A549 (cell line): Measurements from ENCODE around the gene FAM89A. TPM values are rescaled to one million over a fixed set of nuclear protein-coding genes. Genes with fewer than 3 reads are reported as not detected.

ENCODE experiments used
- ATAC-seq, 2 experiments: fragments of 200-7000 bp in 1 of 2; fragments of >200 bp in 1 of 2; cut with Nextera tagmentation in 1 of 2; cut with Tn5 transposase in 1 of 2; 3 replicates each; pipeline versions ENCODE4 v1.8.0 to v1.9.1; 2018 to 2020; ENCODE audit warnings: mild to moderate bottlenecking in 1 of 2, moderate library complexity in 1 of 2
- CTCF ChIA-PET: fragments of 300-600 bp; sonication (Branson Sonifier 250); formaldehyde crosslinking; extraction: SDS; loops from one replicate; lab custom pipeline; 2021; ENCODE audit warnings: antibody characterized with exemption, inconsistent platforms; lab: Yijun Ruan, JAX
- POLR2A ChIA-PET: fragments of 350-600 bp; formaldehyde crosslinking; extraction: SDS; loops from one replicate; lab custom pipeline; 2021; ENCODE audit warnings: antibody characterized with exemption, inconsistent platforms; lab: Yijun Ruan, JAX
- DNase-seq, 2 experiments: peaks; one replicate each; pipeline versions ENCODE4 v3.0.0 to v3.0.0-alpha.2; 2011 to 2016; ENCODE audit warnings: low read depth in 1 of 2, low spot score in 1 of 2
- FAIRE-seq: peaks from 2 replicates; lab custom pipeline; 2011; peaks lifted over from hg19 to GRCh38; lab: Jason Lieb, UNC
- H3K27ac ChIP-seq, 2 experiments: fragments of >200 bp; sonication (Bioruptor Twin); formaldehyde crosslinking; 3 replicates each; pipeline ENCODE4 v1.5.1; 2016 to 2017
- H3K4me1 ChIP-seq: fragments of >200 bp; sonication (Bioruptor Twin); formaldehyde crosslinking; 3 replicates; pipeline ENCODE4 v1.6.1; 2016
- H3K4me2 ChIP-seq: fragments of >200 bp; sonication (Bioruptor Twin); formaldehyde crosslinking; 3 replicates; pipeline ENCODE4 v1.6.1; 2016
- H3K4me3 ChIP-seq: fragments of >200 bp; sonication (Bioruptor Twin); formaldehyde crosslinking; 3 replicates; pipeline ENCODE4 v1.5.1; 2016
- H3K9me3 ChIP-seq: fragments of >200 bp; sonication (Bioruptor Twin); formaldehyde crosslinking; 3 replicates; pipeline ENCODE4 v1.6.1; 2016
- BHLHE40 ChIP-seq: IDR thresholded peaks from 2 replicates; pipeline ENCODE4 v1.6.1; 2012; ENCODE audit warnings: low read depth, low read length, inconsistent platforms
- CBX2 ChIP-seq: fragments of 200-600 bp; sonication (generic); IDR thresholded peaks from 2 replicates; pipeline ENCODE4 v1.6.1; 2016; ENCODE audit warnings: low read depth, mild to moderate bottlenecking, borderline replicate concordance
- CBX8 ChIP-seq: fragments of 200-600 bp; sonication (generic); IDR thresholded peaks from 2 replicates; pipeline ENCODE4 v1.6.1; 2016
- CHD2 ChIP-seq: fragments of 150-350 bp; IDR thresholded peaks from 2 replicates; pipeline ENCODE4 v1.6.1; 2014; ENCODE audit warnings: low read length; ENCODE audit not compliant: partially characterized antibody
- CHD4 ChIP-seq: fragments of 200-600 bp; sonication (generic); IDR thresholded peaks from 2 replicates; pipeline ENCODE4 v1.6.1; 2016; ENCODE audit warnings: antibody characterized with exemption, mild to moderate bottlenecking, borderline replicate concordance
- EHMT2 ChIP-seq: fragments of 200-600 bp; sonication (generic); IDR thresholded peaks from 2 replicates; pipeline ENCODE4 v1.6.1; 2016; ENCODE audit warnings: antibody characterized with exemption, low read depth, mild to moderate bottlenecking, moderate library complexity
- ESRRA ChIP-seq: fragments of 150-350 bp; IDR thresholded peaks from 2 replicates; pipeline ENCODE4 v1.6.1; 2014; ENCODE audit warnings: mild to moderate bottlenecking, low read length, borderline replicate concordance
- FOSB ChIP-seq: fragments of 250-450 bp; sonication (Bioruptor Pico); IDR thresholded peaks from 2 replicates; pipeline ENCODE4 v1.5.0; 2020; ENCODE audit warnings: mild to moderate bottlenecking, moderate library complexity
- FOSL2 ChIP-seq, 2 experiments: fragments of 450-650 bp in 1 of 2; fragments of >200 bp in 1 of 2; sonication (Bioruptor Twin) in 1 of 2; formaldehyde crosslinking; IDR thresholded peaks; 2 replicates each; pipeline versions ENCODE4 v1.5.0 to v1.6.1; 2016 to 2020; ENCODE audit warnings: mild to moderate bottlenecking in 1 of 2, moderate library complexity in 1 of 2
- FOXS1 ChIP-seq: fragments of 250-450 bp; sonication (Bioruptor Pico); IDR thresholded peaks from 2 replicates; pipeline ENCODE4 v1.5.0; 2020; ENCODE audit warnings: mild to moderate bottlenecking, moderate library complexity
- HDAC2 ChIP-seq: fragments of 200-600 bp; sonication (generic); IDR thresholded peaks from 2 replicates; pipeline ENCODE4 v1.6.1; 2016
- HEYL ChIP-seq: fragments of 250-450 bp; sonication (Bioruptor Pico); IDR thresholded peaks from 2 replicates; pipeline ENCODE4 v1.8.0; 2021; ENCODE audit warnings: mild to moderate bottlenecking, moderate library complexity
- HMGXB4 ChIP-seq: fragments of 250-450 bp; sonication (Bioruptor Pico); IDR thresholded peaks from 2 replicates; pipeline ENCODE4 v1.5.0; 2021; ENCODE audit warnings: mild to moderate bottlenecking, moderate library complexity, borderline replicate concordance
- HOXB5 ChIP-seq: fragments of 250-450 bp; sonication (Bioruptor Pico); IDR thresholded peaks from 2 replicates; pipeline ENCODE4 v1.5.0; 2020; ENCODE audit warnings: mild to moderate bottlenecking, moderate library complexity
- JUN ChIP-seq, 2 experiments: fragments of >200 bp; sonication (Bioruptor Twin); formaldehyde crosslinking; IDR thresholded peaks; 2 replicates in 1 of 2; 3 replicates in 1 of 2; pipeline ENCODE4 v1.6.1; 2016 to 2017
- MAFK ChIP-seq: fragments of 450-650 bp; IDR thresholded peaks from 2 replicates; pipeline ENCODE4 v1.6.1; 2014; ENCODE audit not compliant: partially characterized antibody
- MAX ChIP-seq: IDR thresholded peaks from 2 replicates; pipeline ENCODE4 v1.6.1; 2012
- MYC ChIP-seq: IDR thresholded peaks from 2 replicates; pipeline ENCODE4 v1.6.1; 2012; ENCODE audit warnings: mild to moderate bottlenecking, inconsistent platforms, low read length, improper control_type of control experiment, borderline replicate concordance
- PHF8 ChIP-seq: fragments of 200-600 bp; sonication (generic); IDR thresholded peaks from 2 replicates; pipeline ENCODE4 v1.6.1; 2016; ENCODE audit warnings: low read depth, mild to moderate bottlenecking, antibody characterized with exemption, moderate library complexity, borderline replicate concordance
- POLR2A ChIP-seq: IDR thresholded peaks from 2 replicates; pipeline ENCODE4 v1.6.1; 2012; ENCODE audit warnings: mild to moderate bottlenecking, low read length
- RCOR1 ChIP-seq: fragments of 150-350 bp; IDR thresholded peaks from 2 replicates; pipeline ENCODE4 v1.6.1; 2014; ENCODE audit warnings: antibody characterized with exemption, low read length, low read depth
- SREBF2 ChIP-seq: fragments of 450-650 bp; IDR thresholded peaks from 2 replicates; pipeline ENCODE4 v1.6.1; 2014; ENCODE audit warnings: mild to moderate bottlenecking, moderate library complexity
- TP53 ChIP-seq: fragments of 250-450 bp; sonication (Bioruptor Pico); IDR thresholded peaks from 2 replicates; pipeline ENCODE4 v1.5.0; 2021; ENCODE audit warnings: mild to moderate bottlenecking, moderate library complexity
- ZC3H11A ChIP-seq: fragments of 450-650 bp; IDR thresholded peaks from 2 replicates; pipeline ENCODE4 v1.6.1; 2014; ENCODE audit warnings: antibody characterized with exemption, mild to moderate bottlenecking
- ZFP36 ChIP-seq: fragments of 450-650 bp; IDR thresholded peaks from 2 replicates; pipeline ENCODE4 v1.6.1; 2014; ENCODE audit warnings: borderline replicate concordance; ENCODE audit not compliant: partially characterized antibody
- ZNF302 ChIP-seq: fragments of 250-450 bp; sonication (Bioruptor Pico); IDR thresholded peaks from 2 replicates; pipeline ENCODE4 v1.9.0; 2021; ENCODE audit warnings: inconsistent platforms, mild to moderate bottlenecking, moderate library complexity
- ZSCAN20 ChIP-seq: fragments of 250-450 bp; sonication (Bioruptor Pico); IDR thresholded peaks from 2 replicates; pipeline ENCODE4 v1.8.0; 2022; ENCODE audit warnings: mild to moderate bottlenecking, moderate library complexity
- WGBS: methylation state at CpG from one replicate; pipeline ENCODE4 v1.1.6; 2017; ENCODE audit errors: missing lambda C conversion rate; 5-methylcytosine and 5-hydroxymethylcytosine counted together
- polyA plus RNA-seq, 4 experiments: library from polyadenylated mRNA; depleted of rRNA in 3 of 4; stranded (reverse); fragments of >200 nt; fragmentation: RNase III in 1 of 4; extraction: RNeasy Plus Mini Kit Qiagen cat#74134 plus additional on column Dnase treatment in 1 of 4; gene quantifications; 2 replicates in 3 of 4; 3 replicates in 1 of 4; pipeline ENCODE4 v1.2.3, GENCODE V29; 2011 to 2017
- TF ChIP-seq, protein P1 (sequence below): fragments of >200 bp; sonication (Bioruptor Twin); formaldehyde crosslinking; IDR thresholded peaks from 2 replicates; pipeline ENCODE4 v1.6.1; 2016
- TF ChIP-seq, protein P2 (sequence below): fragments of 250-450 bp; sonication (Bioruptor Pico); IDR thresholded peaks from 2 replicates; pipeline ENCODE4 v1.5.0; 2020; ENCODE audit warnings: low read depth, mild to moderate bottlenecking, moderate library complexity
- TF ChIP-seq, protein P3 (sequence below): fragments of >200 bp; sonication (Bioruptor Twin); formaldehyde crosslinking; IDR thresholded peaks from 3 replicates; pipeline ENCODE4 v1.6.1; 2016

FAM89A gene
- polyA plus RNA-seq, 2 of the 4 experiments (the other 2 are of a cell fraction), result 13.3 to 25.3 TPM

DNA sequence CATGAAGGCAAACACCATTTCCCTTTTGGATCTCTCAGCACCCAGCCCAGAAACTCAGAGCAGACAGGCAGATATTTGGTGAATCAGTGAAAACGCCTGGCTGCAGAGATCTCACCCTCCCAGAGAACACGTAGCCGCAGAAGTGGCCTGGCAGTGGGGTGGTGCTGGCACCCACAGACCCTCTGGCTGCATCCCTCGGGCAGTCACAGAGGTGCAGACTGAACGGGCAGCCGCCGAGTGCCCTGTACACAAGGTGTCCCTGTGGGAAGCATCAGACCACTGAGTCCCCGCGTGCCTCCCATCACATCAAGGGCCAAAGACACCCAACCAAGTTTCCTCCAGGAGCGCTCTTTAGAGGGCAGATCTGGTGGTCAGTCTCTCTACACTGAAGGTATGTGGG is 12.1 kb downstream of the FAM89A start:
- ATAC-seq (no peak), DNase-seq (no peak), FAIRE-seq (no peak)
- Histone ChIP-seq H3K27ac (no peak overlapping the region), H3K4me1 (no peaks in the 10 kb centered on the region), H3K4me3 (no peak overlapping the region), H3K4me2 (no peak overlapping the region), H3K9me3 (no peaks in the 10 kb centered on the region)
- 94% methylated on average over 9 of the region's 10 CpGs for WGBS
- POLR2A ChIA-PET, result no interaction called here
- TF ChIP-seq ZC3H11A (no peak), PHF8 (no peak), FOXS1 (CRISPR knock-in tag) (no peak), MYC (no peak), HMGXB4 (CRISPR knock-in tag) (no peak), EHMT2 (no peak), ESRRA (no peak), FOSL2 (IDR thresholded peaks at IDR 0.05) (no peak), FOSL2 (CRISPR knock-in tag; IDR thresholded peaks at IDR 0.05) (no peak), JUN (IDR thresholded peaks at IDR 0.05) (no peak), CBX2 (no peak), CHD4 (no peak)
- TF ChIP-seq, protein P1, sequence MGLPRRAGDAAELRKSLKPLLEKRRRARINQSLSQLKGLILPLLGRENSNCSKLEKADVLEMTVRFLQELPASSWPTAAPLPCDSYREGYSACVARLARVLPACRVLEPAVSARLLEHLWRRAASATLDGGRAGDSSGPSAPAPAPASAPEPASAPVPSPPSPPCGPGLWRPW, result no peak
- CTCF ChIA-PET, result interaction anchor here (0.7 to 1.2 kb wide), 2 partner anchors 11 to 113 kb away, joined by 3 to 4 read pairs; no protein-coding TSS in a partner anchor

DNA sequence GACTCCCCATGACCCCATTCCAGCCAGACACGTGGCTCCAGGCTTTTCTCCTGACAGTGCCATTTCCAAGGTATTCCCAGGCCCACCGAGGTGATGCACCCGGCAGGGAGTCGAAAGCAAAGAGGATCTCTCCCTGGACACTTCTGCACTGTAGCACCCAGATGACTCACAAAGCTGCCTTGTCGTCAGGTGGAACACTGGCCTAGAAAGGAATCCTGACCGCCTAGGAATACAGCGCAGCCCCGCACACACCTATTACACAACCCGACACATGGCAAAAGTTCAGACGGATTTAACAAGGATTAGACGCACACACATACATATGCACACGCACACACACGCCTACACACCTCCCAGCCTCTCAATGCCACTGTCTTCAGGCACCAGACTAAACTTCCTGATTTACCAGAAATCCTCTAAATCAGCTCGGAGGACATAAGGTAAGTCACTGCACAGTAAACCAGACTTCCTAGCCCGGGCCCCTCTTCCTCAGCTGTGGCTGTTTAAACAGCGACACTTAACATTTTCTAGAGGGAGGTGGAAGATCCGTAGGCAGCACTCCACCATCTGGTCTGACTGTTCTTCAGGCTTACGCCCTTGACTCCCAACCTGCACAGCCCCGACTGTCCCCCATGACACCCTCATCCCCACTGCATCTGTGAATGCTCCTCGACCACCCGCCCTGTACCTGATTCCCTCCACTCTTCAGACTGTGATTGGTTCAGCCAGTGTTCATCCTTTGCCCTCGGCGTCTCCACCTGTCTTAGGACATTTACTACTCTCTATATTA is 12.7 kb downstream of the FAM89A start:
- CTCF ChIA-PET, result no interaction called here
- no peak for TF ChIP-seq PHF8
- TF ChIP-seq BHLHE40, result no peak
- TF ChIP-seq JUN (IDR thresholded peaks at IDR 0.05), result no peak
- POLR2A ChIA-PET, result no interaction called here
- no peak overlapping the region for H3K27ac ChIP-seq
- ATAC-seq (no peak), DNase-seq (no peak), FAIRE-seq (no peak)
- H3K9me3 ChIP-seq, result no peaks in the 10 kb centered on the region
- no peaks in the 10 kb centered on the region for H3K4me1 ChIP-seq
- no peak overlapping the region for H3K4me2 ChIP-seq
- 85% methylated on average over 23 of the region's 23 CpGs for WGBS
- H3K4me3 ChIP-seq, result no peak overlapping the region

- ChIA-PET POLR2A (no interaction called here), CTCF (interaction anchor here (0.6 kb wide), 1 partner anchor 354 kb away, joined by 3 read pairs; no protein-coding TSS in a partner anchor)
- WGBS, result 89% methylated on average over 6 of the region's 6 CpGs
- ATAC-seq, result no peak
- no peaks in the 10 kb centered on the region for H3K4me1 ChIP-seq
- no peak overlapping the region for H3K4me2 ChIP-seq
- FAIRE-seq, result no peak
- H3K4me3 ChIP-seq, result no peak overlapping the region
- DNase-seq, result no peak
- H3K9me3 ChIP-seq, result no peaks in the 10 kb centered on the region
- H3K27ac ChIP-seq, result no peak overlapping the region
- TF ChIP-seq CBX8 (no peak), CHD2 (no peak), BHLHE40 (no peak), FOSB (CRISPR knock-in tag) (no peak), HEYL (CRISPR knock-in tag) (no peak), HDAC2 (no peak), HOXB5 (no peak), FOXS1 (CRISPR knock-in tag) (no peak), MAFK (no peak), MAX (no peak), RCOR1 (no peak), TP53 (CRISPR knock-in tag) (no peak), JUN (IDR thresholded peaks at IDR 0.05) (no peak), POLR2A (no peak), ZFP36 (no peak), SREBF2 (no peak), ZNF302 (no peak), ZSCAN20 (CRISPR knock-in tag) (no peak)
- TF ChIP-seq, protein P2, sequence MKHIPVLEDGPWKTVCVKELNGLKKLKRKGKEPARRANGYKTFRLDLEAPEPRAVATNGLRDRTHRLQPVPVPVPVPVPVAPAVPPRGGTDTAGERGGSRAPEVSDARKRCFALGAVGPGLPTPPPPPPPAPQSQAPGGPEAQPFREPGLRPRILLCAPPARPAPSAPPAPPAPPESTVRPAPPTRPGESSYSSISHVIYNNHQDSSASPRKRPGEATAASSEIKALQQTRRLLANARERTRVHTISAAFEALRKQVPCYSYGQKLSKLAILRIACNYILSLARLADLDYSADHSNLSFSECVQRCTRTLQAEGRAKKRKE (CRISPR knock-in tag), result no peak
- TF ChIP-seq, protein P3, sequence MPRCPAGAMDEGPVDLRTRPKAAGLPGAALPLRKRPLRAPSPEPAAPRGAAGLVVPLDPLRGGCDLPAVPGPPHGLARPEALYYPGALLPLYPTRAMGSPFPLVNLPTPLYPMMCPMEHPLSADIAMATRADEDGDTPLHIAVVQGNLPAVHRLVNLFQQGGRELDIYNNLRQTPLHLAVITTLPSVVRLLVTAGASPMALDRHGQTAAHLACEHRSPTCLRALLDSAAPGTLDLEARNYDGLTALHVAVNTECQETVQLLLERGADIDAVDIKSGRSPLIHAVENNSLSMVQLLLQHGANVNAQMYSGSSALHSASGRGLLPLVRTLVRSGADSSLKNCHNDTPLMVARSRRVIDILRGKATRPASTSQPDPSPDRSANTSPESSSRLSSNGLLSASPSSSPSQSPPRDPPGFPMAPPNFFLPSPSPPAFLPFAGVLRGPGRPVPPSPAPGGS, result no peak
Observed at GRCh38 chr1:231026576-231026975, 13.5 kb downstream of the FAM89A start.
